Measurements from ENCODE around the gene APBB2.
A peak's percentile ranks its signal among the peaks of the same experiment; 100 is the strongest.

Gene APBB2

DNA sequence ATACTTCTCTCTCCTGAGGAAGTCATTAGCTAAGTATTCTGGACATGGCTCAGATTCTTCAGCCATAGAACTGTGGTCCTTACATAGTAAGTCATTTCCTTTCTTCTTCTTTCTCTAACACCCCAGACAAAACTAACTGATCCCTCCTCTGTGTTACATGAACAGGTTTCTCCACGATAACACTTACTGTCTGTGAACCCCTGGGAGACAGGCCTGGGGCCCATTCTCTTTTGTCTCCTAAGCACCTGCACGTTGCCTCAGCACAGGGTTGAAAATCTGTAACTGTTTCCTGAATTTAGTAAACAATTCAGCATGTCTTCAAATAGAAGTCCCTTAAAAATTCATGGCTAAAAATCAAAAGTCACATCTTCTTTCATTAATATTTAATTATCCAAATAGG lies 24.7 kb downstream of the APBB2 start:
- no peak for DNase-seq (ENCODE audit: low read depth, low spot score)

DNA sequence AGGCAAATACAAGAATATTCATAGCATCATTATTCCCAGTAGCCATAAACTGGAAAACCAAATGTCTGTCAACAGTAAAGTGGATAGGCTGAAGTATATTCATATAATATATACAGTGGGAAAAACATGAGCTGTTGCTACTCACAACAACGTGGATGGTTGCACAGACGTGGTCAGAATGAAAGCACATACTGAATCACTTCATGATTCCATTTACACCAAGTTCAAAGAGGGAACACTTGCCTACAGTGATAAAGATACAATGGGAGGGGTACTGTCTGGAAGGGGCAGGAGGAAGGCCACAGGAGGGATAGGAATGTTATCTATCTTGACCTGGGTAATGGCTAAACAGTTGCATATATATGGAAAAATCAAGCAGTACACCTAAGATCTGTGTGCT lies 25.3 kb downstream of the APBB2 start:
- DNase-seq (ENCODE audit: low read depth, low spot score), result peak; percentile 32

GRCh38 chr4:41185614-41186592 lies 28.4 kb downstream of the APBB2 start:
- no peak for DNase-seq (ENCODE audit: low read depth, low spot score)

DNA sequence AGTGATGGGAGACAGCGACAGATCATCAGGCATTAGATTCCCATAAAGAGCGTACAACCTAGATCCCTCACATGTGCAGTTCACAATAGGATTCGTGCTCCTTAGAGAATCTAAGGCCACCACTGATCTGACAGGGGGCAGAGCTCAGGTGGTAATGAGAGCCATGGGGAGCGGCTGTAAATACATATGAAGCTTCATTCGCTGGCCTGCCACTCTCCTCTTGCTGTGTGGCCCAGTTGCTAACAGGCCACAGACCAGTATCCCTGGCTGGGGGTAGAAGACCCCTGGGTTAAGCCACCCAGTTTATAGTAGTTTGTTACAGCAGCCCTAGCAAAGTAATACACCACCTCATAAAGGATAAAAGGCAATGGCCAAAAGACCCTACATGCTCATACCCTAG lies 30.3 kb downstream of the APBB2 start:
- DNase-seq (ENCODE audit: low read depth, low spot score), result no peak

DNA sequence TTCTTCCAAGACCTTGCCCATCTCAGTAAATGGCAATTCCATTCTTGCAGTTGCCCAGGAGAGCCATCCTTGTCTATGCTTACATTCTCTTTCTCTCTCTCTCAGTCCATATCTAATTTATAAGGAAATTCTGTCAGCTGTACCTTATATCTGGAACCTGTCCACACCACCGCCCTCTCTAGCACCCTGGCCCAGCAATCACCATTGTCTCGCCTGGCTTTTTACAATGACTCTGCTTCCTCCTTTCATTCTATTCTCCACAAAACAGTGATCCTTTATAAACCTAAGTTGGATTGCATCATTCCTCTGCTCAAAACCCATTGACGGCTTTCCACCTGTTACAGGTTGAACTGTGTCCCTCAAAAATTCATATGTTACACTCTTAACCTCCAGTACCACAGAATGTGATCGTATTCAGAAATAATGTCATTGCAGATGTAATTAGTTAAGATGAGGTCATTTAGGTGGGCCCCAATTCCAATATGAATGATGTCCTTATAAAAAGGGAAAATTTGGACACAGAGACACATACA lies 31.3 kb downstream of the APBB2 start:
- DNase-seq (ENCODE audit: low read depth, low spot score), result no peak

DNA sequence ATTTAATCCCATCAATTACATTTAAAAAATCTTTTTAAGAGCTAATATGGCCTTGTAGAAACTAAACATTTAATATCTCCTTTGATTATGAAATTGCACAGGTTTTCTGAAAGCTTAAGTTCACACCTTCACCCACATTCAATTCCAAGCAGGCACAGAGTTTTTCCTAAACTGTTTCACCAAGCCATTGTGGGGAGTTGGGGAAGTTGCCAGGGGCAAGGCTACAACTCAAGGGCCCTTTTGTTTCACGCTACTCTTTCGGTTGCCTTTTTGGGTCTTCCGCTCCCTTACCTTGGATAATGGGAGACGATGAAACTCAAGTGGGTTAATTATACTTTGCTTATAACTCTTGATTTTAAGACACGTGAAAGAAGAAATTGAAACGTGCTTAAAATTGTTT lies 33.3 kb downstream of the APBB2 start:
- DNase-seq (ENCODE audit: low read depth, low spot score), result no peak

GRCh38 chr4:41179498-41180195 lies 34.7 kb downstream of the APBB2 start:
- DNase-seq (ENCODE audit: low read depth, low spot score), result no peak

DNA sequence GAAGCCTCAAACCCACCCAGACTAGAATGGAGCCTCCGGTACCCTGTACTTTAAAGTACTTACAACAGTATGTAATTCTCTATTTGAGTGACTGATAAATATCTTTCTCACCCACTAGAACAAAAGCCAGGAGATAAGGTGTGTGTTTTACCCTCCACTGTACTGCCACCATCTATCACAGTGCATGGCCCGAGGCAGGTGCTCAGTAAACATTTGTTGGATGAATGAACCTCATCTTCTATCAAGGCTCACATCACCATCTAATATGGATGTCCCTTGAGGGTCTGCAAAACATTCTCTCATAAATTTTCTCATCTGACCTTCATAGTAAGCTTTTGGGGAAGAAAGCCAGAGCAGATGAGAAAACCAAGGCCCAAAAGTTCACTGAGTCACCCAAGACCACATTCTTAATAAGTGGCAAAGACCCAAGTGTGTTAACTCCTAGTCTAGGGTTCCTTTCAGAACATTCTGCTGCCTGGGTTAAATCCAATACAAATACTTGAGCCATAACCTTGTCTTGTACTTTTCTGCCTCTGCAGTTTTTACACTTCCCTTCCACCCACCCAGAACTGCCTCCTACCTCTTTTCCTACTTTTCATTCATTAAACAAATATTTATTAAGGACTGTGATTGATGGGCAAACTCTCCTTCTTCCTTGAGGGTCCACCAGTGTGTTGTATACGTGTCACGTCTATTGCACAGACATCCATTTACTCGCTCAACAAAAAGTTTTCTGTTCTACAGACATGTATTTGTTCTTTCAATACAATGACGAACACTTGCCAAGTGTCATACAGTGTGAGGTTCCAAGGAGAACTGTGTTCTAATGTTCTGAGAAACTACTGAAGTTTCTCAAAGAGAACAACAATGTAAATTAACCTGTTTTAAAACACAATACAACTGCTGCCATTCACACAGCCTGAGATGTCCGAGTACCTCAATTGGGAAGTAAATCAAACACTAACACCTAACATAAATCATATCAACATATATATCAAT lies 35.7 kb downstream of the APBB2 start:
- DNase-seq (ENCODE audit: low read depth, low spot score), result peak; percentile 86

DNA sequence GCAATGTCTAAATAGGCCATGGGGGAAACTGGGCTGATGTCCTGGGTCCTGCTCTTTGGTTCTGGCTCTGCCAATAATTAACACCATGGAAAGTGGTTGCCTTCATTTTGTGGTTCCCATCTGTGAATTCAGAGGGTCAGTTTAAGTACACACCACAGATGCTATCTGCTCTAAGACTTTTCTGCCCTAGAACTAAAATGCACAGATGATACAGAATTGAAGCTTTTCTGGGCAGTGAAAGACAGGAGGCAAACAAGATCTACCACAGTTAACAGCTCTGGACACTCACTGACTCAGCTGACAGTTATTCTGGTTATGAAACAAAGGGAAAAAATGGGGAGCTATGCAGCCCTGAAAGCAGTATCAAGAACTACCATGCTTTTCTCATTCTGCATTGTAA lies 37.3 kb downstream of the APBB2 start:
- DNase-seq (ENCODE audit: low read depth, low spot score), result peak; percentile 77

DNA sequence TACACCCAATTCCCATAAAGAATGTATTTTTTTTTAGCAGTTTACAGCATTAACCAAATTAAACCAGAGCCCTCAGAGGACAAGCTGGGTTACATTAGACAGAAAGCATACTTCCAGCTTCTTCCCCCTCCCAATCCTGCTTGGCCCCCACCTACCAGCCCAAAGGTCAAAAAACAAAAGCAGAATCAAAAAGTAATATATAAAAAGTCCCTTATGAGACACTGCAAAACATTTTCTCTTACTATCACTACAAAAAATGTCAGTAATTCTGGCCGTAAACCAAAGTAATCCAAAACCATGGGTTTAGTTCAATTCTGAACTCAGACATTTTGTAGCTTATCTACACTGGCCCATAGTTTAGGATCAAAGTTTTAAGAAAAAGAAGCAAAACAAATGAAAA lies 38.0 kb downstream of the APBB2 start:
- DNase-seq (ENCODE audit: low read depth, low spot score), result peak; percentile 65

- DNase-seq (ENCODE audit: low read depth, low spot score), result no peak
Observed at GRCh38 chr4:41175794-41176193, 38.5 kb downstream of the APBB2 start.

GRCh38 chr4:41174444-41174843 lies 39.9 kb downstream of the APBB2 start:
- DNase-seq (ENCODE audit: low read depth, low spot score), result no peak

GRCh38 chr4:41172786-41173185 lies 41.6 kb downstream of the APBB2 start:
- DNase-seq (ENCODE audit: low read depth, low spot score), result no peak

DNA sequence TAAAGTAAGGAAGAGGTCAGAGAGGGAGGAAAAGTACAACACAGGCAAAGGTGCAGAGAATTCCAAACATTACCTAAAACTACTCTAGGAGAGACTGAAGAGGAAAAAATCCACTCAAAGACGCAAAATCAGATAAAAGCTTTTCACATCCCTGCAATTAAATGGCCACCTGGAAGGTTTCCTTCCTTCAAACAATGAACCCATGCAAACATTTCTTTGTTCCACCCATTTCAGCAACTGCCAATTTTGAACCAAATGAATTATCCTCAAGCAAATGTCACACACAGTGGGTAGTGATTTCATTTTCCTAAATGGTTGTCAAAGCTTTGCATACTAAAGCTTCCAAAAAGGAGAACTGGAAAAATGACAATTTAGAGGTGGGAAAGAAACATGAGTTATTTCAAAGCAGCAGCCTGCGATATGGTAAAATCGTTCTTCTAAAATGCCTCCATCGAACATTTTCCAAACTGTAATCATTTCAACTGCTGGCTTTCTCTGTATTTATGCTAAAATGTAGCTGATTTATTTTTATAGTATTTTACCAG lies 45.0 kb downstream of the APBB2 start:
- DNase-seq (ENCODE audit: low read depth, low spot score), result no peak

DNA sequence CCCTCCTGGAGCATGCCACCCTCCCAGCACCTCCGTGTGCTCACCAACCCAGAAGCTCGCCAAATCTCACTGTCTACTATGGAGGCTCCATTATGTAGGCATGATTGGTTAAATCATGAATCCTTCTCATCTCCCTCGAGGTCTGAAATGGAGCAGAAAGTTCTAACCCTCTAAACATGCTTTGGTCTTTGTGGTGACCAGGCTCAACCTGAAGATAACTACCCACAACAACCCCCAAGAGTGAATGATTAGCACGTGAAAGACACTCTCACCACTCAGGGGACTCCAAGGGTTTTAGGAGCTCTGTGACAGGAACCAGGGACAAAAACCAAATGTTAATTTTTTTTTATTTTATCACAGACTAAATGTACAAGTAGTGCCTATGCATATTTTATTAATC lies 47.2 kb downstream of the APBB2 start:
- DNase-seq (ENCODE audit: low read depth, low spot score), result no peak

GRCh38 chr4:41164405-41164804 lies 49.9 kb downstream of the APBB2 start:
- DNase-seq (ENCODE audit: low read depth, low spot score), result no peak

- DNase-seq (ENCODE audit: low read depth, low spot score), result no peak
Observed at GRCh38 chr4:41161355-41161754, 53.0 kb downstream of the APBB2 start.

DNA sequence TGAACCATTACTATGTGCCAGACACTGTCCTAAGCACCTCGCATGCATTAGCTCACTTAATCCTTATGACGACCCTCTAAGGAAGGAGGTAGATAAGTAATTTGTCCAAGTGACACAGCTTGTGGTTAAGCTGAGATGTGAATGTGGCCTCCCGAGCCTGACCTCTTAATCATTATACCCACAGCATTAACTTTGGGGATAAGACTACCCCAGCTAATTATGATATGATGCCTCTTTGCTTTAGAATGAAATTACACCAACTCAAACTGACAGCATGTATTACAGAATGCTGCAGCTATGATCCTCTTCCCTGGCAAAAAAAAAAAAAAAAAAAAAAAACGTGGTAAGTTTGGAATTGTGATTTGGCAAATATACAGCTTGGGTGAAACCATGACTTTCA lies 53.5 kb downstream of the APBB2 start:
- peak; percentile 54 for DNase-seq (ENCODE audit: low read depth, low spot score)

DNA sequence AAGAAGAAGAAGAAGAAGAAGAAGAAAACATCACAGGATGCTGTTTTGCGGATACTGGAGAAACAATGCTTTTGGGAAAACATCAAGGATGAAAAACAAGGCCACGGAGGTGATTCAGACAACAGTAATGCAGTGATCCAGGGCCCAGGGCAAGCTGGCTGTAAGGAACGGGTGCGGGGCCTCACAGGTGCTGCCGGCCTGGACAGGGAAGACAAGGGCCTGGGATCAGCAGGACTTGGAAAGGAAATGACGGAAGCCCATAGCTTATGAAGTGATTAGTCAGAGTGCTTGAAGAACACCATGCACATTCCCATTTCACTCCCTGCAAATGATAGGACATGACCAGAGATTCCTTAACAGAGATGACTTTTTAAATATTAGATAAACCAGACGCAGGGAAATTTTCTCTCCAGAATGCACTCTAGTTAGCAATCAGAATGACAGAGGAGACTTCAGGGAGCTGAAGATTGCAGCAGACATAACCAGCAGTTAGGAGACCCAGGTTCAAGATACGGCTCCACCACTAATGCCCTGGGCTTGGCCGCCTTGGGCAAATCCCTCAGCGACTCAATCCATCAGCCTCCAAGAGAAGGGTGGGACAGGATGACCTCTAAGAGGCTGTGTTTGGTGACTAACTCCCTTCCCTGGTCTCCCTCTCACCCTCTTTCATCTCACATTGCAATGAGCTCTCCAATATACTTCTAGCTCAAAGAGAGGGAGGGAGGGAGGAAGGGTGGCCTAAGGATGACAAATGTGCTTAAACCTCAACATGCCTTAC lies 54.1 kb downstream of the APBB2 start:
- DNase-seq (ENCODE audit: low read depth, low spot score), result peak; percentile 85

DNA sequence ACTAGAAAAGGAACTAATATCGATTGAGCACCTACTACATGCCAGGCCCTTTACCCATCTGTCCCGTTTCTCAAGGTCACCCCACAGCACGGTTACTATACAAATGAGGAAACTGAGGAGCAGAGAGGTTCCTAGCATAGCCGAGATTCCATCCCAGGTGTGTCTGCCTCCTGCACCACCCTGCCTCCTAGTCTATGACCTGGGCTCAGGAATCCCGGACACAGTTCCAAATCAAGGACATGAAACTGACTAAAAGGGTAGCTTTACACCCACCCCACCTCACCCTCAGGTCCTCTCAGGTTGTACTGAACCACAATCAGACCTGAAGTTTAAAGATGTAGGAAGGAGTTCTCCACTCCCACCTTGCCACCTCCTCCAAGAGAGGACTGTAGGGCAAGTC lies 55.6 kb downstream of the APBB2 start:
- DNase-seq (ENCODE audit: low read depth, low spot score), result no peak
